Cardiac muscle cell (in vitro differentiated cells and primary cell): Measurements from ENCODE around the gene KRT14. TPM values are rescaled to one million over a fixed set of nuclear protein-coding genes. Genes with fewer than 3 reads are reported as not detected.
"Not testable (repeated sequence)": the region's sequence is repeated elsewhere in the genome, so short reads cannot be mapped to it uniquely, and the experiment has no call there.

Source experiments
- DNase-seq, 2 donors: peaks; one replicate each; pipeline versions ENCODE4 v3.0.0 to v3.0.0-alpha.2; 2010 to 2017; ENCODE audit warnings: low read depth in 1 of 2, low spot score in 1 of 2
- H3K27ac ChIP-seq: fragments of 200-600 bp; sonication (generic); 2 replicates; pipeline ENCODE4 v1.5.1; 2016
- H3K27me3 ChIP-seq: fragments of 200-600 bp; sonication (generic); 2 replicates; pipeline ENCODE4 v1.6.0; 2016; ENCODE audit warnings: control low read depth
- H3K36me3 ChIP-seq: fragments of 200-600 bp; sonication (generic); 2 replicates; pipeline ENCODE4 v1.5.1; 2016; ENCODE audit warnings: control low read depth
- H3K4me1 ChIP-seq: fragments of 200-600 bp; sonication (generic); 2 replicates; pipeline ENCODE4 v1.8.1; 2017; ENCODE audit warnings: low read depth, mild to moderate bottlenecking, mixed run types
- H3K4me3 ChIP-seq: fragments of 200-600 bp; sonication (generic); 2 replicates; pipeline ENCODE4 v1.5.1; 2016; ENCODE audit warnings: mild to moderate bottlenecking
- H3K9me3 ChIP-seq: fragments of 200-600 bp; sonication (generic); 2 replicates; pipeline ENCODE4 v1.5.1; 2017; ENCODE audit warnings: low read depth, mild to moderate bottlenecking, control low read depth
- polyA plus RNA-seq: library from polyadenylated mRNA; unstranded; fragments of >200 nt; fragmentation: Nextera tagmentation; extraction: Ambion mirVana; gene quantifications from 2 replicates; pipeline ENCODE4 v1.2.1, GENCODE V29; 2016
- total RNA-seq: library from RNA; depleted of rRNA; stranded (reverse); fragments of >200 nt; gene quantifications from 2 replicates; pipeline ENCODE4 v1.2.3, GENCODE V29; 2016
- TF ChIP-seq, protein P1 (sequence below): IDR thresholded peaks from 2 replicates; pipeline ENCODE4 v1.5.1; 2012; ENCODE audit warnings: low read depth, mild to moderate bottlenecking, low read length

KRT14 gene
- total and polyA plus RNA-seq, 2 experiments from 2014 or later, result 0.20 TPM; not detected in 1

- Histone ChIP-seq H3K4me3 (no peak overlapping the region), H3K27me3 (no peaks in the 10 kb centered on the region), H3K9me3 (no peaks in the 10 kb centered on the region), H3K27ac (no peak overlapping the region), H3K4me1 (no peaks in the 10 kb centered on the region), H3K36me3 (no peaks in the 10 kb centered on the region)
- DNase-seq, result no peak
- TF ChIP-seq, protein P1, sequence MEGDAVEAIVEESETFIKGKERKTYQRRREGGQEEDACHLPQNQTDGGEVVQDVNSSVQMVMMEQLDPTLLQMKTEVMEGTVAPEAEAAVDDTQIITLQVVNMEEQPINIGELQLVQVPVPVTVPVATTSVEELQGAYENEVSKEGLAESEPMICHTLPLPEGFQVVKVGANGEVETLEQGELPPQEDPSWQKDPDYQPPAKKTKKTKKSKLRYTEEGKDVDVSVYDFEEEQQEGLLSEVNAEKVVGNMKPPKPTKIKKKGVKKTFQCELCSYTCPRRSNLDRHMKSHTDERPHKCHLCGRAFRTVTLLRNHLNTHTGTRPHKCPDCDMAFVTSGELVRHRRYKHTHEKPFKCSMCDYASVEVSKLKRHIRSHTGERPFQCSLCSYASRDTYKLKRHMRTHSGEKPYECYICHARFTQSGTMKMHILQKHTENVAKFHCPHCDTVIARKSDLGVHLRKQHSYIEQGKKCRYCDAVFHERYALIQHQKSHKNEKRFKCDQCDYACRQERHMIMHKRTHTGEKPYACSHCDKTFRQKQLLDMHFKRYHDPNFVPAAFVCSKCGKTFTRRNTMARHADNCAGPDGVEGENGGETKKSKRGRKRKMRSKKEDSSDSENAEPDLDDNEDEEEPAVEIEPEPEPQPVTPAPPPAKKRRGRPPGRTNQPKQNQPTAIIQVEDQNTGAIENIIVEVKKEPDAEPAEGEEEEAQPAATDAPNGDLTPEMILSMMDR, result no peak
These were observed 35.2 kb upstream of the KRT14 start for GRCh38 chr17:41621916-41622315.

DNA sequence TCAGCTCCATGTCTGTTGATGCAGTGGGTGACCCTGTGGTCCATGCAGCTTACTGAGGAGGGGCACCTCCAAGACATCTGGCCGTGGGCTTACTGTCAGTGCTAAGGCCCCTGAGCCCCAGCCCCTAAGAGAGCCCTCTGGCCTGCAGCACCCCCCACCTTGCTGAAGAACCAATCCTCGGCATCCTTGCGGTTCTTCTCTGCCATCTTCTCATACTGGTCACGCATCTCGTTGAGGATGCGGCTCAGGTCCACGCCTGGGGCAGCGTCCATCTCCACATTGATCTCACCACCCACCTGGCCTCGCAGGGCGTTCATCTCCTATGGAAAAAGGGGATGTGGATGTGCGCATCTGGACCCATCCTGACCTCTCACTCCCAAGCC is 34.7 kb upstream of the KRT14 start:
- H3K27ac ChIP-seq, H3K36me3 ChIP-seq, H3K4me1 ChIP-seq, H3K4me3 ChIP-seq, DNase-seq, H3K27me3 ChIP-seq, H3K9me3 ChIP-seq: not testable (repeated sequence)

DNA sequence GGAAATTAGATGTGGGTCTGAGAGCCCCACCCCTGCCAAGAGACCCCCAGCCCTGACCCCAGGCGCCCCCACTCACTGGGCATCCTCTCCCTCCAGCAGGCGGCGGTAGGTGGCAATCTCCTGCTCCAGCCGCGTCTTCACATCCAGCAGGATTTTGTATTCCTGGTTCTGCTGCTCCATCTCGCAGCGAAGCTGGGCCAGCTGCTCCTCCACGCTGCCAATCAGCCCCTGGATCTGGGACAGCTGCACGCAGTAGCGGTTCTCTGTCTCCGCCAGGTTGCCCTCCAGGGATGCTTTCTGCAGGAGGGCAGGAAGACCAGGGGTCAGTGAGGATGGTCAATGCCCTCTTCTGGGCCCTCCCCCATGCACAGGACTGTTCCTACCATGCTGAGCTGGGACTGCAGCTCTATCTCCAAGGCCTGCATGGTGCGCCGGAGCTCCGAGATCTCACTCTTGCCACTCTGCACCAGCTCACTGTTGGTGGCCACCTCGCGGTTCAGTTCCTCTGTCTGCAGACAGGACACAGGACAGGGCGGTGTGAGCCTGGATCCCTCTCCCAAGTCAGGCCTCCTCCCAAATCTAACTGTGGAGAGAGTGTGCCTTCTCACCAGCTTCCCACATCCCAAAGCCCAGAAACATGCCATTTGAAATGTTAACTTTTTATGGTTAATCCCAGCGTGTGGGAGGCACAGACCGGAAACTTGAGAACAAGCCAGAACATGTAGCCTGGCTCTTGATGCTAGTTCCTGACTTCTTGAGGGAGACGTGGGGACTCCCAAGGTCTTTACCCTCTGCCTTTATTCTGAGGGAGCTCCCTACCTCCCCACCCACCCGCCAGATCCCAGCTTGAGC is 34.1 kb upstream of the KRT14 start:
- Histone ChIP-seq H3K27ac (no peak overlapping the region), H3K4me3 (no peak overlapping the region), H3K27me3 (no peaks in the 10 kb centered on the region), H3K4me1 (no peaks in the 10 kb centered on the region), H3K9me3 (no peaks in the 10 kb centered on the region), H3K36me3 (no peaks in the 10 kb centered on the region)
- TF ChIP-seq, protein P1, result no peak
- peak in 1 of 2 donors; percentile 60 for DNase-seq

DNA sequence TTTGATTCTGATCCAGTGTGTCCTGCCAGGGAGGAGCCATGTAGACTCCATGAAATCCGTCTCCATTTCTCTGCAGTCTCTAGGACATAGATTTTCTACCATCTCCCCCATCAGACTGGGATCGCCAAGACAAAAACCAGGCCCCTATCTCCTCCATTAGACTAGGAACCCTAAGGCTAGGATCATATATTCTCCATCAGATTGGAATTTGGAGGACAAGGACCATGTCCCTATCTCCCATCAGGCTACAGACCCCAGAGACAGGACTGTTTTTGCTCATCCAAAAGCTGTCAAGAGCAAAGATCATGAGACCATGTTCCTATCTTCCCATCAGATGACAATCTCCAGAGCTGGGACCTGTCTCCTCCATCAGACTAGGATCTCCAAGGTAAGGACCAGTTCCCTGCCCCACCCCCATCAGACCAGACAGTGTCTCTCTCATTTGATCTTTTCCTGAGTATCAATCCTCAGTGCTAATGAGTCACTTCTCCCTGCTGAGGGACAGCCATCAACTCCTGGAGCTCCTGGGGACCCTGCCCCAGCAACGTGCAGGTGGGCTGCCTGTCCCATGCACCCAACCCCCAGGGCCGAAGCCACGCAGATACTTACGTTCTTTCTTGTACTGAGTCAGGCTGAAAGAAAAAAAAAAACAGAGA is 33.4 kb upstream of the KRT14 start:
- DNase-seq, H3K27me3 ChIP-seq, H3K9me3 ChIP-seq, H3K27ac ChIP-seq, H3K4me3 ChIP-seq, H3K4me1 ChIP-seq, H3K36me3 ChIP-seq: not testable (repeated sequence)

- Histone ChIP-seq H3K27me3 (no peaks in the 10 kb centered on the region), H3K36me3 (no peaks in the 10 kb centered on the region), H3K9me3 (no peaks in the 10 kb centered on the region), H3K4me1 (peaks cover 5% of the 10 kb centered on the region), H3K27ac (no peak overlapping the region), H3K4me3 (no peak overlapping the region)
- TF ChIP-seq, protein P1, result no peak
- DNase-seq, result no peak
These were observed 32.6 kb upstream of the KRT14 start for GRCh38 chr17:41619036-41619926.

DNA sequence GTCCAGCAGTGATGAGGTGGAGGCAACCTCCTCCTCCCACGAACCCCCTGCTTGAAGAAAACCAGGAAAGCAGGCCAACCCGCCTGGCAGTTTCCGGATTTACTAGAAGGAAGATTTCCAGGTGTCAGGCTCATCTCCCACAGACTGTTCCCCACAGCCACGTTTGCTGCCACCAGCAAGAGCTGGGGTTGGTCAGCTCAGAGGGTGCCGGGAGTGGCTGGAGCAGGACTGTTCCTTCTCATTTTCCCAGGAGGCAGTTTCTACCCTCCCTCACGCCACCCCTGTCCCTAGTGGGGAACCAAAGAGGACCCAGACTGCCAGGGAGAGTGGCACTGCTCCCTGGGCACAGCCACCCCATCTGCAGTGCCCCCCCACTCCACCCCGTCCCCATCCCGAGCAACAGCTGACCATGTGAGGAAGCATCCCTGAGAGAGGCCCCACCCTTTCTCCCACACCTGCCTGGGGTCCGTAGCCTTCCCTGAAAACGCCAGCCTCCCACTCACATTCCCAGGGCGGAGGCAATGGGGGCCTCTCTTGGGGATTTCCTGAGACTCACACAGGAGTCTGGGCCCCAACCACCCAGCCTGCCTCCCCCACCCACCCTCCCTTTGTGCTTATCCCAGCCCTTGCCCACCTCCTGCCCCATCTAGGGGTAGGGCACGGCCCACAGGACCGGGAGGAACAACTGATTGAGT is 31.8 kb upstream of the KRT14 start:
- Histone ChIP-seq H3K4me3 (no peak overlapping the region), H3K27ac (no peak overlapping the region), H3K4me1 (peaks cover 5% of the 10 kb centered on the region), H3K27me3 (no peaks in the 10 kb centered on the region), H3K9me3 (no peaks in the 10 kb centered on the region), H3K36me3 (no peaks in the 10 kb centered on the region)
- TF ChIP-seq, protein P1, result no peak
- DNase-seq, result no peak
